ENCODE results near the gene SIVA1.

SIVA1 gene

GRCh38 chr14:104752735-104753527 lies at the start of gene SIVA1:
Gene SIVA1, plus strand, starts transcription at chr14:104753147. Its CDS starts 55 bp downstream, at chr14:104753202.
- Histone ChIP-seq H3K4me3 (ENCODE audit: low read length in 2 of 2) (peak within 1 kb of the TSS; percentile 87 to 90), H3K9ac (ENCODE audit: low read depth in 1 of 2, low read length in 2 of 2) (peak within 1 kb of the TSS; percentile 83 to 92), H3K9me3 (ENCODE audit: control insufficient read depth in 2 of 2, low read length in 2 of 2) (no peaks in the 10 kb centered on the region), H3K4me1 (ENCODE audit: control insufficient read depth in 2 of 2, insufficient read depth in 2 of 2, low read length in 2 of 2) (peaks cover 32 to 33% of the 10 kb centered on the region in 2 donors), H3K27me3 (ENCODE audit: control insufficient read depth in 2 of 2, insufficient read depth in 2 of 2, low read length in 2 of 2) (no peaks in the 10 kb centered on the region), H3K36me3 (ENCODE audit: control insufficient read depth in 2 of 2, insufficient read depth in 2 of 2, low read length in 2 of 2) (peaks cover 23 to 26% of the 10 kb centered on the region in 2 donors), H3K27ac (ENCODE audit: low read depth in 2 of 2, low read length in 2 of 2) (peak within 1 kb of the TSS; percentile 83 to 87)

- Histone ChIP-seq H3K36me3 (ENCODE audit: control insufficient read depth in 2 of 2, insufficient read depth in 2 of 2, low read length in 2 of 2) (peaks cover 32 to 37% of the 10 kb centered on the region in 2 donors), H3K27ac (ENCODE audit: low read depth in 2 of 2, low read length in 2 of 2) (no peak overlapping the region), H3K9ac (ENCODE audit: low read depth in 1 of 2, low read length in 2 of 2) (no peak overlapping the region), H3K27me3 (ENCODE audit: control insufficient read depth in 2 of 2, insufficient read depth in 2 of 2, low read length in 2 of 2) (no peaks in the 10 kb centered on the region), H3K9me3 (ENCODE audit: control insufficient read depth in 2 of 2, low read length in 2 of 2) (no peaks in the 10 kb centered on the region), H3K4me3 (ENCODE audit: low read length in 2 of 2) (no peak overlapping the region), H3K4me1 (ENCODE audit: control insufficient read depth in 2 of 2, insufficient read depth in 2 of 2, low read length in 2 of 2) (peaks cover 0 to 2% of the 10 kb centered on the region in 2 donors)
Observed at GRCh38 chr14:104703269-104703668, 49.7 kb upstream of the SIVA1 start.

- Histone ChIP-seq H3K4me1 (ENCODE audit: control insufficient read depth in 2 of 2, insufficient read depth in 2 of 2, low read length in 2 of 2) (no peaks in the 10 kb centered on the region), H3K36me3 (ENCODE audit: control insufficient read depth in 2 of 2, insufficient read depth in 2 of 2, low read length in 2 of 2) (peaks cover 36 to 37% of the 10 kb centered on the region in 2 donors), H3K9ac (ENCODE audit: low read depth in 1 of 2, low read length in 2 of 2) (no peak overlapping the region), H3K27ac (ENCODE audit: low read depth in 2 of 2, low read length in 2 of 2) (no peak overlapping the region), H3K4me3 (ENCODE audit: low read length in 2 of 2) (no peak overlapping the region), H3K9me3 (ENCODE audit: control insufficient read depth in 2 of 2, low read length in 2 of 2) (no peaks in the 10 kb centered on the region), H3K27me3 (ENCODE audit: control insufficient read depth in 2 of 2, insufficient read depth in 2 of 2, low read length in 2 of 2) (no peaks in the 10 kb centered on the region)
Observed at GRCh38 chr14:104704252-104704651, 48.7 kb upstream of the SIVA1 start.

- H3K9me3 ChIP-seq (ENCODE audit: control insufficient read depth in 2 of 2, low read length in 2 of 2) = no peaks in the 10 kb centered on the region
- H3K4me1 ChIP-seq (ENCODE audit: control insufficient read depth in 2 of 2, insufficient read depth in 2 of 2, low read length in 2 of 2) = no peaks in the 10 kb centered on the region
- no peak overlapping the region for H3K27ac ChIP-seq (ENCODE audit: low read depth in 2 of 2, low read length in 2 of 2)
- H3K4me3 ChIP-seq (ENCODE audit: low read length in 2 of 2) = no peak overlapping the region
- peaks cover 47 to 48% of the 10 kb centered on the region in 2 donors for H3K36me3 ChIP-seq (ENCODE audit: control insufficient read depth in 2 of 2, insufficient read depth in 2 of 2, low read length in 2 of 2)
- H3K9ac ChIP-seq (ENCODE audit: low read depth in 1 of 2, low read length in 2 of 2) = no peak overlapping the region
- no peaks in the 10 kb centered on the region for H3K27me3 ChIP-seq (ENCODE audit: control insufficient read depth in 2 of 2, insufficient read depth in 2 of 2, low read length in 2 of 2)
Observed at GRCh38 chr14:104705340-104706047, 47.5 kb upstream of the SIVA1 start.

- Histone ChIP-seq H3K9ac (ENCODE audit: low read depth in 1 of 2, low read length in 2 of 2) (no peak overlapping the region), H3K9me3 (ENCODE audit: control insufficient read depth in 2 of 2, low read length in 2 of 2) (no peaks in the 10 kb centered on the region), H3K27ac (ENCODE audit: low read depth in 2 of 2, low read length in 2 of 2) (no peak overlapping the region), H3K27me3 (ENCODE audit: control insufficient read depth in 2 of 2, insufficient read depth in 2 of 2, low read length in 2 of 2) (no peaks in the 10 kb centered on the region), H3K36me3 (ENCODE audit: control insufficient read depth in 2 of 2, insufficient read depth in 2 of 2, low read length in 2 of 2) (peaks cover 52 to 63% of the 10 kb centered on the region in 2 donors), H3K4me3 (ENCODE audit: low read length in 2 of 2) (no peak overlapping the region), H3K4me1 (ENCODE audit: control insufficient read depth in 2 of 2, insufficient read depth in 2 of 2, low read length in 2 of 2) (no peaks in the 10 kb centered on the region)
Observed at GRCh38 chr14:104706733-104707607, 46.0 kb upstream of the SIVA1 start.

GRCh38 chr14:104707608-104708595 lies 45.0 kb upstream of the SIVA1 start:
- peaks cover 52 to 67% of the 10 kb centered on the region in 2 donors for H3K36me3 ChIP-seq (ENCODE audit: control insufficient read depth in 2 of 2, insufficient read depth in 2 of 2, low read length in 2 of 2)

GRCh38 chr14:104708606-104709268 lies 44.2 kb upstream of the SIVA1 start:
- H3K9me3 ChIP-seq (ENCODE audit: control insufficient read depth in 2 of 2, low read length in 2 of 2) = no peaks in the 10 kb centered on the region
- H3K27ac ChIP-seq (ENCODE audit: low read depth in 2 of 2, low read length in 2 of 2) = no peak overlapping the region
- no peaks in the 10 kb centered on the region for H3K27me3 ChIP-seq (ENCODE audit: control insufficient read depth in 2 of 2, insufficient read depth in 2 of 2, low read length in 2 of 2)
- H3K4me3 ChIP-seq (ENCODE audit: low read length in 2 of 2) = no peak overlapping the region
- H3K4me1 ChIP-seq (ENCODE audit: control insufficient read depth in 2 of 2, insufficient read depth in 2 of 2, low read length in 2 of 2) = no peaks in the 10 kb centered on the region
- no peak overlapping the region for H3K9ac ChIP-seq (ENCODE audit: low read depth in 1 of 2, low read length in 2 of 2)
- H3K36me3 ChIP-seq (ENCODE audit: control insufficient read depth in 2 of 2, insufficient read depth in 2 of 2, low read length in 2 of 2) = peaks cover 49 to 67% of the 10 kb centered on the region in 2 donors

More at GRCh38 chr14:104707608-104708595, 45.0 kb upstream of the SIVA1 start:
- no peak overlapping the region for H3K9ac ChIP-seq (ENCODE audit: low read depth in 1 of 2, low read length in 2 of 2)
- H3K27ac ChIP-seq (ENCODE audit: low read depth in 2 of 2, low read length in 2 of 2) = no peak overlapping the region
- H3K9me3 ChIP-seq (ENCODE audit: control insufficient read depth in 2 of 2, low read length in 2 of 2) = no peaks in the 10 kb centered on the region
- H3K27me3 ChIP-seq (ENCODE audit: control insufficient read depth in 2 of 2, insufficient read depth in 2 of 2, low read length in 2 of 2) = no peaks in the 10 kb centered on the region
- no peak overlapping the region for H3K4me3 ChIP-seq (ENCODE audit: low read length in 2 of 2)
- H3K4me1 ChIP-seq (ENCODE audit: control insufficient read depth in 2 of 2, insufficient read depth in 2 of 2, low read length in 2 of 2) = no peaks in the 10 kb centered on the region

- Histone ChIP-seq H3K36me3 (ENCODE audit: control insufficient read depth in 2 of 2, insufficient read depth in 2 of 2, low read length in 2 of 2) (peaks cover 49 to 63% of the 10 kb centered on the region in 2 donors), H3K27ac (ENCODE audit: low read depth in 2 of 2, low read length in 2 of 2) (no peak overlapping the region), H3K9ac (ENCODE audit: low read depth in 1 of 2, low read length in 2 of 2) (no peak overlapping the region)
Observed at GRCh38 chr14:104709387-104710039, 43.4 kb upstream of the SIVA1 start.

More at GRCh38 chr14:104709387-104710039, 43.4 kb upstream of the SIVA1 start:
- Histone ChIP-seq H3K4me3 (ENCODE audit: low read length in 2 of 2) (no peak overlapping the region), H3K9me3 (ENCODE audit: control insufficient read depth in 2 of 2, low read length in 2 of 2) (no peaks in the 10 kb centered on the region), H3K27me3 (ENCODE audit: control insufficient read depth in 2 of 2, insufficient read depth in 2 of 2, low read length in 2 of 2) (no peaks in the 10 kb centered on the region), H3K4me1 (ENCODE audit: control insufficient read depth in 2 of 2, insufficient read depth in 2 of 2, low read length in 2 of 2) (no peaks in the 10 kb centered on the region)

All from mucosa of rectum (tissue), 2 donors.